ENCODE measurements around the gene MYO1A.
A peak's percentile ranks its signal among the peaks of the same experiment; 100 is the strongest.

The MYO1A gene

GRCh38 chr12:57012600-57013465 lies 37.1 kb downstream of the MYO1A start:
- no peak for DNase-seq

DNA sequence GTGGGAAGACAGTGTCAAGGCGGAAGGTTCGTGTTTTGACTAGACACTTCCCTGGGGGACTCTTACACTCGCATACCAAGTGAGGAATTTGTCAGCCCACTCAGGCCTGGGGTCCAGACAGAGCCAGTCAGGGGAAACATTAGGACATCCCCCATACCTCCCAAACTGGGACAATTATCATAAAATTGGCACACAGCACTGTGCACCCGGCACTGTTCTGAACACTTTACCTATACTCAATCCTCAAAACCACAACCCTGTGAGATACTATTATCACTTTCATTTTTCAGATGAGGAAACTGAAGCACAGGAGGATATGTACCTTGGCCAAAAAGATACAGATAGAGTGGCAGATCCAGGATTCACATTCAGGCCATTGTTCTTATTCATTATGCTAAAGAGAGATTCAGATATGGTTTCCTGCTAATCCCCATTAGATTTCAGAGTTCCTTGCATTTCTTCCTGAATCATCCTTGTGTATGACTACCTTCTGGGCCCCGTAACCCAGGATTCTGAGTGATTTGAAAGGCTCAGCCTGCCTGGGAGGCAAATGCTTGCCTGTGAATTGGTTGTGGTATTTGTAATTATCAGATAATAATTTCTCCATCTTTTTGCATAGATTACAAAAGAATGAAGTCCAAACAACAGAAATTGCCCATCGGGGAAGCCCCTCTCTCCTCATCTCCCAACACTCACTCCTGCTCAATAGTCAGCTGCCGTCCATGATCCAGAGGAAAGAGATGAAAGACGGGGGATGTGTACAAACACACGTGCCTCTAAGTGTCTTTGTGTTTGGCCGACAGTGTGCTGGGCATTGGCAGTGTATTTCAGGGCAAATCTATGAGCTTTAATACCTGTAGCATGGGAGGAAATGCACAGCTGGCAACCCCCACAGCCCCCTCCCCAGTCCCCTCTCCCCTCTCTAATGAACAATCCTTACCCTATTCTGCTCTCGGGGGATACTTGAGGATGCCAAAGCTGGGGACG lies 38.2 kb downstream of the MYO1A start:
- no peak for DNase-seq

DNA sequence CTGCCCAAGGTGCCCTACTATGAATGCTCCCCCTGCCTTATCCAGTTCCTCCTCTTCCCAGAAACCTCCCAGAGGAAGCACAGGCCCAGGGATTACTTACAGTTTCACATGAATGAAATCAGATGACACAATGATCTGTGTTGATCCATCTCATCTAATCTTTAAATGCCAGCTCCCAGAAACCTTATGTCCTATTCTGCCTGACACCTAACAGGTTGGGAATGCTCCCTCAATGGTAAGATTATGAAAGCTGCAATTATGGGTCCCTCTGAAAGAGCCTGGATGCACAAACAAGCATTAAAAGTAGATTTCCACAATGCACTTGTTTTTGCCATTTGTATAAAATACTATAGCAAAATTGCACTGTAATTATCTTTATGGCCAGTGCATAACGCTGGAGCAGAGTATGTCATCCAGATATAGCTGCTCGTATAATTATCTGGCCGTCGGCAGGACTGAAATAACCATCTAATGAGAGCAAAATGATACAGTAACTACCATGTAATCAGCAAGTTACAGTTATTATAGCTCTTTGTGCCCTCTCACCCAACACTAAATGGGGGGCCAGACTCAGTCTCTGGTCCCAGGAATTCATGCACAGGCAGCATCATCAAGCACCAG lies 39.2 kb downstream of the MYO1A start:
- DNase-seq, result peak in 1 of 2 experiments; percentile 31

- no peak for DNase-seq
Observed at GRCh38 chr12:57009949-57010626, 39.8 kb downstream of the MYO1A start.

GRCh38 chr12:57008178-57008577 lies 41.8 kb downstream of the MYO1A start:
- DNase-seq, result peak; percentile 23 to 57

DNA sequence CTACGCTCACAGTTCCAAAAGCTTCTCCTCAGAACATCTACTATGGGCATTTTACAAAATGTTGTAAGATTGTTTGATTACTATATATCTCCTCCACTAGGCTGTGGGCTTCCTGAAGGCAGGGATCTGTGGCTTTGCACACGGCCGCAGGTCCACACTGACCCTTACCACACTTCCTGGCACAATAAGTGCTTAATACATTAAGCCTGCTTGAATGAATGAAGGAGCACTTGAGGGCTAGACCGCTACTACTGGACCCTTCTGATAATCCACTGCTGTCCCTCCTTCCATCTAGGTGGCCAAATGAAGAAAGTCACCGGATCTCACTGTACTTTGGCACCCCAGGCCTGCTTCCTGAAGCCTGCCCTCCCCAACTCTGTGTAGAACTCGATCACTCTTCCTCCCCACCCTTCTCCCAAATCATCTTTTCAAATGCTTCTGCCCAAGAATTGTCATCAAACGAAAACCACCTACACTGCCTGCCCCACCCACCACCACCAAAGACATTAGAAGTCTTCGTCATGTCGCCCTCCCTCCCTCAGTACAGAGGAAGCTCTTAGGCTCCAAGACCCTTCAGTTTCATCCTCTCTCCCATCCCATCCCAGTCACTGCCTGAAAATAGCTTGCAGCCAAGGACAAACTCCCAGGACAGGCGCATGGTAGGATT lies 43.0 kb downstream of the MYO1A start:
- DNase-seq, result no peak

DNA sequence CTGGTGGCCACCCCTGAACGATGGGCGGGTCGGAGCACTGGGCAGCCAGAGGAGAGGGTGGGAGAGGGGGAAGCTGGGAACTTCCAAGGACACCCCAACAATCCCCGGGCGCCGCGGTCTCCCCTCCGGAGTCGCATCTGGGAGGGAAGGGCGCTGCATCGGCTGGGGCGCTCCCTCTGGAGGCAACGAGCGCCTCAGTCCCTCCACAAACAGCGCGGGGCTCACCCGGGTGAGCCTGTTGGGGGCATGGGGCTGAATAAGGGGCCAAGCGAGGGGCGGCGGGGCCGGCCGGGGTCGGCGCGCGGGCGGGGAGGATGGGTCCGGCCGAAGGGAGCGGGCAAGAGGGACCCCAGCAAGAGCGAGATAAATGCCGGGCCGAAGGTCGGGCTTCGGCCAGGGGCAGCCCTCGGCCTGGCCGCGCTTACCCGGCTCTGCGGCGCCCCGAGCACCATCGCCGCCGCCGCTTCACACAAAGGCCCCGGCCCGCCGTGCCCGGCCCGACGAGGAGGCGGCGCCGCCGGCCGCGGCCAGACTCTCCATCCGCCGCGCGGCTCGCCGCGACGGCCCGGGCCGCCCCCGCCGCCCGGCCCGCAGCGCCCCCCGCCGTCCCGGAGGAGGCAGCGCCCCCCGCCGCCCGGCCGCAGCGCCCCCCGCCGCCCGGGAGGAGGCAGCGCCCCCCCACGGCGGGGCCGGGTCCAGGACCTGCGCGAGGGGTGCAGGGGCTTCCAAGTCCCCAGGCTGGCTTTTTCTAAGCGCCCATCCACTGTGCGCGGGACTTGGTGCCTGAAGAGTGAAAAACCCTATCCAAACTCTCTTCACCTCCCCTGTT lies 43.7 kb downstream of the MYO1A start, which contains the start of gene ZBTB39:
Gene ZBTB39, minus strand, starts transcription at position 567 of the 829 bp plus-strand sequence. CDS start 1,629 bp downstream, outside the sequence.
- peak; percentile 29 to 65 for DNase-seq

GRCh38 chr12:57004651-57005050 lies 45.3 kb downstream of the MYO1A start:
- DNase-seq, result no peak

DNA sequence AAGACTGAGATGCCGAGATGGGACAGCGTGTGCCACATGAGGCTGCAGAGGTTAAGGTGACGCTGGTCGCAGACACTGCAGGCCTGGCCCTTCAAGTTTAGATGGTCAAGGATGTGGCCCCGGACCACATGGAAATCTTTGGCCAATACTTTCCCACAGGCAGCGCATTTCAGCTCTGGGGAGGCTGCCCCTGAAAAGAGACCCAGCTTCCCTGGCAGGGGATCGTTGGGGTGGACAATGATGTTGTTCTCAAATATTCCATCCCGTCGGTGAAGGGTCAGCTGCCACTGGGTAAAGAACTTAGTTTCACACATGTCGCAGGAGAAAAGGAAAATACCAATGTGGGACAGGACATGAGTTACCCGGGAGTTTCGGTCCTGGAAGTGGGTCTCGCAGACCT lies 46.5 kb downstream of the MYO1A start:
- no peak for DNase-seq

DNA sequence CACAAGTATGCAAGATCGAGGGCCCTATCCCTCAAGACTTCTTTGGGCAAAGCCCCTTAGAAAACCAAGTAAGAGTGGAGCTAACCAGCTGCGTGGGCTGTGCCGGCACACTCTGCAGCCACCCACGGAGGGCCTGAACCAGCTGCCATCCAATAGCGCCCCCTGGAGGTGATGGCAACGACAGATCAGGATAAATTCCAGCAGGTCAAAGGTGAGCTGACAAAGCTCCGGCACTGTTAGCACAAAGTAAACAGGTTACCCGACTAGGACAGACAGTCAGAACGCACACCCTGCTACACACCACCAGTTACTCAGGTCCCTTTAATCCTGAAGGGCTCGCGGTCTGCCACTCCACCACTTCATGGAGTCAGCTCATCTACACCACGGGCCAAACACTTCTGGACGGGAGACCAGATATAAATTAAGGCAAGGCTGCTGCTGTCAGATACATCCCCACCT lies 48.5 kb downstream of the MYO1A start:
- DNase-seq, result peak; percentile 44 to 45

- DNase-seq, result no peak
Observed at GRCh38 chr12:57000393-57000792, 49.5 kb downstream of the MYO1A start.

DNA sequence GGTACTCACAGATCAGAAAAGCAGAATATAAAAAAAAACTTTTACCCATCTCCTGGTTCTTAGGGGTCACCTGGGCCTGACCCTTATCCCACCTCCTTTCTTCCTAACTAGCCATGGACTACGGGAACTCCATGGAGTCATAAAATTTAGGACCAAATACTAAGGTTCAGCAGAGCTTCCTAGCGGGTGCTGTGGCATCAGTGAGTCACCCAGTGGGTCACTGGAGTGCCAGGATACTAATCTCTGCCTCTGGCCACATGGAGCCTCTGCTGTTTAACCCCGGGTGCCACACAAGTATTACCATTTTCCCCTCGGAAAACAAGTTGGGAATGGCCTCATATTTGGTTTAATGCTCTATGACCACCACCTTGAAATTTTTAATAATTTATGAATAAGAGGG lies 50.5 kb downstream of the MYO1A start:
- DNase-seq, result no peak

- no peak for DNase-seq
Observed at GRCh38 chr12:56998981-56999380, 50.9 kb downstream of the MYO1A start.

DNA sequence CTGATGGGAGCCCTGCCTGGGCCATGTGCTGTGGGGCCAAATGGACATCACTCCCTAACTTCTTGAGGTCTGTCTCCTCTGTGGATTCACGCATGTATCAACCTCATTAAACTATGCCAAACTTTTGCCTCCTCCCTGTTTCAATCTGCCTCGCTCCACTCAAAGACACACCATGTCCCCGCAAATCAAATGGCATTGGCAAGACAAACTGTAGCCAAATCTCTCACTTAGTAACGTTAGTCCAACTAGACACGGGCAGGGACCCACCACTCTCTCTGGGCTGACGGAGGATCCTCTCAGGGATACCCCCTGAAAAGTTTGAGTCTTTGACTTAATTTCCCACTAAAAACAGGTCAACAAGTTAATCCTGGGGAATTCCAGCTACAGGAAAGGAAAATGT lies 51.6 kb downstream of the MYO1A start:
- DNase-seq, result no peak

DNA sequence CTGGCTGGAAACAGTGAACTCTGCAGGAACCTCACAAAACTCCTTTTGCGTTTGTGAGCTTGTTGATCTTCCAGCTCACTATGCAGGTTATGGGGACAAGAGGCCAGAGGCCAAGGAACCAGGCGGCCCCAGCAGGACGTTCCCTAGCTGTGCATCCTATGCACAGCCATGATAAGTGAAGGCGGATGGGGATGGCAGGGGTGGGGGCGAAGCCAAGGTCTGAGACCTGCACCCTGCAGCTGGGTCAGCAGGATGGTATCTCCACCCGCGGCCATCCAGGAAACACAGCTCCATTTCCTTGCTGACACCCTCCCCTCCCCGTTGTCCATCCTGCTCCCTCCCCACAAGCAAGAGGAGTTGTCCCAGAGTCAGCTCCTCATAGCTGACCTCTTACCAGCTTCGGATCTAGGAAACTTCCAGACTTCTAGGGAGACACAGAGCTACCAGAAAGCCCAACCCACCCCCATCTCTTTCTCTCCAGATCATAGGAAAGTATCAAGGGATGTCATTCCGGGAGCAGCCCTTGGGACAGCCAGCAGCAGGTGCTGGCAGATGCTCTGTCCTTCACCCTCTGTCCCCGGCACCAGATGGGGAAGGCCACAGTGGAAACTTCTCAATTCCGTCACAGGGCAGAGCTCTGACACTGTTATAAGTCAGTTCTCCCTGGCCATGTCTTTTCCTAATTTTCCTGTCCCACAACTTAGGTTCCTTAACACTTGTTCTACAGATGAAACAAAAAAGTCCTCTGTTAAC lies 53.0 kb downstream of the MYO1A start:
- DNase-seq, result no peak

- no peak for DNase-seq
Observed at GRCh38 chr12:56995930-56996496, 53.9 kb downstream of the MYO1A start.

DNA sequence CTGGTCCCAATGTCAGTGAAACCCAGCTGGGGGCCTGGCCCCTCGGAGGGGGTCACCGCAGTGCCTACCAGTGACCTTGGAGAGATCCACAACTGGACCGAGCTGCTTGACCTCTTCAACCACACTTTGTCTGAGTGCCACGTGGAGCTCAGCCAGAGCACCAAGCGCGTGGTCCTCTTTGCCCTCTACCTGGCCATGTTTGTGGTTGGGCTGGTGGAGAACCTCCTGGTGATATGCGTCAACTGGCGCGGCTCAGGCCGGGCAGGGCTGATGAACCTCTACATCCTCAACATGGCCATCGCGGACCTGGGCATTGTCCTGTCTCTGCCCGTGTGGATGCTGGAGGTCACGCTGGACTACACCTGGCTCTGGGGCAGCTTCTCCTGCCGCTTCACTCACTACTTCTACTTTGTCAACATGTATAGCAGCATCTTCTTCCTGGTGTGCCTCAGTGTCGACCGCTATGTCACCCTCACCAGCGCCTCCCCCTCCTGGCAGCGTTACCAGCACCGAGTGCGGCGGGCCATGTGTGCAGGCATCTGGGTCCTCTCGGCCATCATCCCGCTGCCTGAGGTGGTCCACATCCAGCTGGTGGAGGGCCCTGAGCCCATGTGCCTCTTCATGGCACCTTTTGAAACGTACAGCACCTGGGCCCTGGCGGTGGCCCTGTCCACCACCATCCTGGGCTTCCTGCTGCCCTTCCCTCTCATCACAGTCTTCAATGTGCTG lies 54.6 kb downstream of the MYO1A start:
- no peak for DNase-seq

DNA sequence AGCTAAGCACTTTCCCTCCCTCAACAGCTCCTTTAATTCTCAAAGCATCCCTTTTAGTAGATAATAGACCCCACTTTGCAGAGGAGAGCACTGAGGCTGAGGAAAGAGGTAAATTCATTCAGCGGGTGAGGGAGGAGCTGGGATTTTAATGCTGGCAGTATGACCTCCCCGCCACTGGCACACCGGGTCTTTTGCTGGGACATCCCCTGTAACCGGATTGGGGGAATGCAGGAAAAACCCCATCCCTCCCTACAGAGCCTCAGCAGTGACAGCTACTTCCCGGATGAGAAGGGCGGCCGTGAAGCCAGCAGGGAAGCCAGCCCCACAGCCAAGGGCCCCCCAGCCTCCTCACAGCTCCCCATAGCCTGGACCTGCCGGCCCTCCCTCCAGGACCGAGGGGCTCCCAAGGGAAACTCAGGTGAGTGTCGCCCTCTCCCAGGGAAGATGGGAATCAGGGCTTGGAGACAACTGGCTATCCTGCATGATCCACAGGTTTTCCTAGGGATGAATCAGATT lies 55.6 kb downstream of the MYO1A start:
- DNase-seq, result no peak

- no peak for DNase-seq
Observed at GRCh38 chr12:56993346-56993745, 56.6 kb downstream of the MYO1A start.
